CD4-positive, alpha-beta T cell treated with Interleukin-17A for 1 hour (primary cell): ENCODE data around the gene HSP90AA1.
"Not testable (repeated sequence)": the region's sequence is repeated elsewhere in the genome, so short reads cannot be mapped to it uniquely, and the experiment has no call there.

Source experiments
- DNase-seq: peaks from one replicate; pipeline ENCODE4 v3.0.0-alpha.2; 2020

Gene HSP90AA1

DNA sequence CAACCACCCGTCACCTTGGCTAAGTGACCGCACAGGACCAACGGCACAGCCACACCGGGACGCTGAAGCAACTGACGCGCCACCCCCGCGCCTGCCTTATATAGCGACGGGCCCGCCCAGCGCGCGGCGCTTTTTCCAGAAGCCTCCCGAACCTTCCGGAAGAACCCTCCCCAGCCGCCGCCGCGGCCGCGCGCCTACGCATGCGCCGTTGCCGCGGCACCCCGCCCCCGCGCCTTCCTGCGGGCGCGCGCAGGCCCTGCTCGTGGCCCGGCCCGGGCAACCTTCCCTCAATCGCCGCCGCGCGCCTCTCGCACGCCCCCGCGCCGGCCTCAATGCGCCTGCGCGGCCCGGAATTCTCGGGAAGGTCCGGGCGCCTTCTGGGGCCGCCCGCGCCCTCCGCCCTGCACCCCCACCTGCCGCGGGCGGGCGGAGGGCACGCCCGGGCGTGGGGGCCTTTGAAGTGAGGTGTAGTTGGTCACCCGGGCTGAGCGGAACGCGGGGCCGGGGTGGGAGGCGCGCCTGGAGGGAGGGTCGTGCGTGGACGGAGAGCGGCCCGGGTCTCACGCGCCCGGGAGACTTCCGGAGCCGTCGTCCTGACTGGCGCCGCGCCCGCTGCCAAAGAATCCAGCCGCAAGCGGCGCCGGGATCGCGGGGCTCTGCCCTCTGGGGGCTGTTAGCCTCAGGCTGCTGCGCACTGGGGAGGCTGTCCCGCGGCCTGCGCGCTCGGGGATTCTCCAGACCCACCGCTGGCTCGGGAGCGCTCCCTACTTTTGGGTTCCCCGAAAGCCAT, at the start of gene HSP90AA1:
Gene HSP90AA1 (minus strand): TSS at position 73 of the 790 bp plus-strand sequence. CDS start 666 bp downstream, outside the sequence.
- peak; percentile 97 for DNase-seq

DNA sequence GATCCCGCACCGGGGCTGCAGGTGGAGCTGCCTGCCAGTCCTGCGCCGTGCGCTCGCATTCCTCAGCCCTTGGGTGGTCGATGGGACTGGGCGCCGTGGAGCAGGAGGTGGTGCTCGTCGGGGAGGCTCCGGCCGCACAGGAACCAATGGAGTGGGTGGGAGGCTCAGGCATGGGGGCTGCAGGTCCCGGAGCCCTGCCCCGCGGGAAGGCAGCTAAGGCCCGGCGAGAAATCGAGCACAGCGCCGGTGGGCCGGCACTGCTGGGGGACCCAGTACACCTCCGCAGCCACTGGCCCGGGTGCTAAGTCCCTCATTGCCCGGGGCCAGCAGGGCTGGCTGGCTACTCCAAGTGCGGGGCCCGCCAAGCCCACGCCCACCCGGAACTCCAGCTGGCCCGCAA, 48.6 kb upstream of the HSP90AA1 start:
- not testable (repeated sequence) for DNase-seq

DNA sequence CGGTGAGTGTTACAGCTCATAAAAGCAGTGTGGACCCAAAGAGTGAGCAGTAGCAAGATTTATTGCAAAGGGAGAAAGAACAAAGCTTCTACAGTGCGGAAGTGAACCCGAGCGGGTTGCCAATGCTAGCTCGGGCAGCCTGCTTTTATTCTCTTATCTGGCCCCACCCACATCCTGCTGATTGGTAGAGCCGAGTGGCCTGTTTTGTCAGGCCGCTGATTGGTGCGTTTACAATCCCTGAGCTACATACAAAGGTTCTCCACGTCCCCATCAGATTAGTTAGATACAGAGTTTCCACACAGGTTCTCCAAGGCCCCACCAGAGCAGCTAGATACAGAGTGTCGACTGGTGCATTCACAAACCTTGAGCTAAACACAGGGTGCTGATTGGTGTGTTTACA, 47.9 kb upstream of the HSP90AA1 start:
- DNase-seq: not testable (repeated sequence)

DNA sequence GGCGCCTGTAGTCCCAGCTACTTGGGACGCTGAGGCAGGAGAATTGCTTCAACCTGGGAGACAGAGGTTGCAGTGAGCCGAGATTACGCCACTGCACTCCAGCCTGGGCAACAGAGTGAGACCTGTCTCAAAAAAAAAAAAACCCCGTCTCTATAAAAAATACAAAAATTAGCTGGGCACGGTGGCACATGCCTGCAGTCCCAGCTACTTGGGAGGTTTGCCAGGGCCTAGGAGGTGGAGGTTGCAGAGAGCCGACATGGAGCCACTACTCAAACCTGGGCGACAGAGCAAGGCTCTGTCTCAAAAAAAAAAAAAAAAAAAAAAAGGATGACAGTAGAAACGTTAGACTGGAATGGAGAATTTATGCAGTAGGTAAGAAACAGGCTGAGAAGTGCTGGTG, 47.2 kb upstream of the HSP90AA1 start:
- not testable (repeated sequence) for DNase-seq

DNA sequence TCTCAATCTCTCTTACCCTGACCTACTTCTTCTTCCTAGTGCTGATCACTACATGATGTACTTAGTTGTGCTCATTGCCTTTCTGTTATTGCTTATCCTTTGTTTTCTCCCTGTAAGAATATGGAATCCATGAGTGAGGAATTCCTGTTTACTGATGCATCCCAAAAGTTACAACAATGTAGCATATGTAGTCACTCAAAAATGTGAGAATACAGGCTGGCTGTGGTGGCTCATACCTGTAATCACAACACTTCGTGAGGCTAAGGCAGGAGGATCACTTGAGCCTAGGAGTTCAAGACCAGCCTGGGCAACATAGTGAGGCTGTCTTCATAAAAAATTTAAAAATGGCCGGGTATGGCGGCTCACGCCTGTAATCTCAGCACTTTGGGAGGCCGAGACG, 44.9 kb upstream of the HSP90AA1 start:
- no peak for DNase-seq

DNA sequence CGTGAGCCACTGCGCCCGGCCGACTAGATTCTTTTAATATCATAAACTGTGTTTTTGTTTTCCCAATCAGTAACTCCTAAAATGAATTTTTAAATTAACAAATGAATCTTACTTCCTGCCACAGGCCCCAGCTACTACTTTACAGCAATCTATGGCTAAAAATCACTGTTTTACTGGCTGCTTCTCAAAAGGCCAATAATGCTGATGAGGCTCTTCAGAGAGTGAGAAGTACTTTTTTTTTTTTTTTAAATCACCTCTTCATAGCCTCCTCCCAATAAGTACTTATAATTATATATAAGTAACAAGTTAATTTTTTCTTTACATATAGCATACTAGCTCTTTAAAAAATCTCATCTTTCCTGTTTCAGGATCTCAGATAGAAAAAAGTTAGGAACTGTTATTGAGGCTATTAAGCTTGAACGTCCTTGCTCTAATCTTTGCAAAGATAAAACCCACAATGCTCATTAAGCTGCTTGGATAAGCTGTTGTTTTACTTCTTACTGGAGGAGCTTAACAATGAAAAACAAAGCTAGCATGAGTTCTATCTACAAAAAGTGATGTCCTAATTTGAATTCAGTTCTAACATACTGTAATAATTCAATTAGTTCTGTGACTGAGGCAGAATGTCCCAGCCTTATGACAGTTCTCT, 40.1 kb upstream of the HSP90AA1 start:
- no peak for DNase-seq

DNA sequence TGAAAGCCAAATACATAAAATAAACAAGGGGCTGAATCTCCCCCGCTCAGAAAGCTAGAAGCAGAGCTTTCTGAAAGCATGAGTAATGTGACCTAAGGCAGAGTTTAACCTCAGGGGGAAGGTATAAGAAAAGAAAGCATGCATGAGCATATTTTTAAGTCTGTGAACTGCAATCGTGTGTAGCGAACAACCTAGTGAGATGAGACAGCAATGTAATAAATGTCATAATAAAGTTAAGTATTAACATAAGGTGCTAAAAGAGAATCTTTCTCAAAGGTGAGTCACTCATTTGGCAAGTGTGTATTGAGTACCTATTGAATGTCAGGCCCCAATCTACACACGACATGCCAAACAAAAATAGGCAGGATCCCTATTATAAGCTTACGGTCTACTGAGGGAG, 38.7 kb upstream of the HSP90AA1 start:
- no peak for DNase-seq

DNA sequence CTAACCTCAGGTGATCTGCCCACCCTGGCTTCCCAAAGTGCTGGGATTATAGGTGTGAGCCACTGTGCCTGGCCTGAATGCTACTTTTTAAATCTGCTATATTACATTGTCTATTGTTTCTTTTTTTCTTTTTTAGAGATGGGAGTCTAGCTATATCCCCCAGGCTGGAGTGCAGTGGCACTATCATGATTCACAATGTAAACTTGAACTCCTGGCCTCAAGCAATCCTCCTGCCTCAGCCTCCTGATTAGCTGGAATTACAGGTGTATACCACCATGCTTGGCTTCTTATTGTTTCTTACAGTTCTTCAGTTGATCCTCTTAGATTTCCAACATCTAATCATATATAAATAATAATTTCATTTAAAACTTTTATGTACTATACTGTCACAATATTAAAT, 37.6 kb upstream of the HSP90AA1 start:
- no peak for DNase-seq

DNA sequence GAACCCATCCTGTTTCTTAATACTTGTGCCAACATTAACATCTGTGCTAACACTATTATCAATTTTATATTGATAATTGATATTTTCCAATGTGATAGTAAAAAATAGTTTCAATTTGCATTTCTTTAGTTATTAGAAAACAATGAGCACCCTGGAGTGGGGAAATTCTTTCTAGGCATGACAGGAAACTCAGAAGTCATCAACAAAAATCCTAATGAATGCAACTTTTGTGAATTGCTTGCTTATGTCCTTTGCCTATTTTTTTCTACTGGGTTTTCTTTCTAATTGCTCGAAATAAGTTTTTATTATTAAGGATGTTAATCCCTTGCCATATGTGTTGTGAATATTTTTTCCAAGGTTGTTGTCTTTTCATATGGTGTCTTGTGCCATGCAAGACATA, 34.7 kb upstream of the HSP90AA1 start:
- no peak for DNase-seq

DNA sequence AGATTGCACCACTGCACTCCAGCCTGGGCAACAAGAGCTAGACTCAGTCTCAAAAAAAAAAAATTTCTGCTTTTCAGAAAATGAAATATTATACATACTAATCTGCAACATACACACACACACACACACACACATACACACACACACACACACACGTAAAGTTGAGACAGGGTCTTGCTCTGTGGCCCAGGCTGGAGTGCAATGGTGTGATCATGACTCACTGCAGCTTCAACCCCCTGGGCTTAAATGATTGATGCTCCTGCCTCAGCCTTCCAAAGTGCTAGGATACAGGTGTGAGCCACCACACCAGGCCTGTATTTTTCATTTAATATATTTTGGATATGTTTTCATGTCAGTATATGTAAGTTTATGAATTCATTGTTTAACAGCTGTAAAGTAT, 34.0 kb upstream of the HSP90AA1 start:
- no peak for DNase-seq

DNA sequence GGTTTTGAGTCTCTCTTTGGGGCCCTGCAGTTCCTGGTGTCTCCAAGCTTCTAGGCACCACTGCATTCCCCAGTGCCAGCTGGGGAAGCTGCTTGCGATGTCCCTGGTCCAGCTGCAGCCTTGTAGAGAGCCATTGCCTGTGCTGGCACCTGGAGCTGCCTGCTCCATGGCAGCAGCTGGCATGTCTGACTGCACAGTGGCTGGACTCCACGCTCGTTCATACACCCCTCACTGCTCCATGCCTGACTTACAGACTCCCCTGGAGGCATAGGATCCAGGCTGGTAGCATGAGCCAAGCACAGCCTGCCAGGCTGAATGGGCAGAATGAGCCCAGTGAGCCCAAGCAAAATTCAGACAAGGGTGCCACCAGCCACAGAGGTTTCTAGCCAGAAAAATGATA, 31.0 kb upstream of the HSP90AA1 start:
- DNase-seq: no peak

DNA sequence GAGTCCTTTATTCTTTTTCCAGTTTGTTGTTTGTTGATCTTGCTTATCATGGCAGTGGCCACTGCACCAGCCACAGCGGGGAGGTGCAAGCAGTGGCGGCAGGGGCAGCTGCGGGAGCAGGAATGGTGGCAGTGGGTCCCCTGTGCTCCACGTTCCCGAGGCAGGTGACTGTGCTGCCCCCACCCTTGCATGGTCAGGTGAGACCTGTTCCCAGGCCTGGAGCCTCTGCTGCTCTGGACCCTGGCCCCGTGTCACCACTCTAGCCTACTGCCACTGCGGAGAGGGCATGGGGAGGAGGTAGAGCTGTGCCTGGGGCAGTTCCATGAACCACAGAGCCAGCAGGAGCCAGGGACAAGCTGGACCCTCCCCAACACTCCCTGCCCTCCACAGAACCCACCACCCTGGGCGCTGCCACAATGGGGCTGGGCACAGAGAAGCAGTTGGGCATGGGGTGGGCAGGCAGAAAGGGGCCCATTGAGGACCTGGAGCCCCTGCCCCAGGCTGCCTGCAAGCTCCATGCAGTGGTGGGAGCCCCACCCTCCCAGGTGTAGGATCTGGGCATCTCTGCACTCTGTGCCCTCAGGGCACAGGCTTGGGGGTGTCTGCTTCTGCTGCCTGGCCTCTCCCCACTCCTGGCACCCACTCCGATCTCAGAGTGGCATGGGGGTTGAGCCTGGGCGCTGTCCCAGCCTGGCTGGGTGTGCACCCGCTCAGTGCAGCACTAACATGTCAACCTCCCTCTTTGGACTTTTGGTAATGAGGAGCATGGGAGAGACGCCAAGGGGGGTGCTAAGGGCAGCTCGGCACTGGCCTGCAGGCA, 29.7 kb upstream of the HSP90AA1 start:
- DNase-seq: no peak

DNA sequence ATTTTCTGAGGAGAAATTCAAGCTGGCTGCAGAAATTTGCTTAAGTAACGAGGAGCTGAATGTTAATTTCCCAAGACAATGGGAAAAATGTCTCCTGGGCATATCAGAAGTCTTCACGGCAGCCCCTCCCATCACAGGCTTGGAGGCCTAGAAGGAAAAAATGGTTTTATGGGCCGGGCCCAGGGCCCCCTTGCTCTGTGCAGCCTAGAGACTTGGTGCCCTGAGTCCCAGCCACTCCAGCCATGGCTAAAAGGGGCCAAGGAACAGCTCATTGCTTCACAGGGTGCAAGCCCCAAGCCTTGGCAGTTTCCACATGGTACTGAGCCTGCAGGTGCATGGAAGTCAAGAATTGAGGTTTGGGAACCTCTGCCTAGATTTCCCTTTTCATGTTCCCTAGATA, 24.3 kb upstream of the HSP90AA1 start:
- no peak for DNase-seq

DNA sequence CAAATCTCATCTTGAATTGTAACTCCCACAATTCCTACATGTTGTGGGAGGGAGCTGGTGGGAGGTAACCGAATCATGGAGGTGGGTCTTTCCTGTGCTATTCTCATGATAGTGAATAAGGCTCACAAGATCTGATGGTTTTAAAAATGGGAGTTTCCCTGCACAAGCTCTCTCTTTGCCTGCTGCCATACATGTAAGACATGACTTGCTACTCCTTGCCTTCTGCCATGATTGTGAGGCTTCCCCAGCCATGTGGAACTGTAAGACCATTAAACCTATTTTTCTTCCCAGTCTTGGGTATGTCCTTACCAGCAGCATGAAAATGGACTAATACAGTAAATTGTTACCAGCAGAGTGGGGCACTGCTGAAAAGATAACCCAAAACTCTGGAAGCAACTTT, 22.5 kb upstream of the HSP90AA1 start:
- not testable (repeated sequence) for DNase-seq

DNA sequence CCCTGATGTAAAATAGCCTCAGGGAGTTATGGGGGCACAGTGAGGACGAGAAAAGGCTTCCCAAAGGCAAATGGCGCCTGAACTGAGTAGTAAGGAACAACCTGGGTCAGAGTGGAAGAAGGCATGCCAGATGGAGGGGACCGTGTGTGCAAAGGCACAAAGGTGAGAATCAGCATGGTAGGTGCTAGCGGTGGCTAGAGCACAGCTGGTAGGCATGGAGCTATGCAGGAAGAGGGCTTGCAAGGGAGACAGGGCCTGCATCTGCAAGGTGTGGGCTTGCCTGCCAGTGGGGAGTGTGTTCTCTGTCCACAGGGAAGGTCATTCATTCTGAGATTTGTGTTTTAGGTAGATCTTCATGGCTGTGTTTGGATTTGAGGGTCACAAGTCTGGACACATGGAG, 18.5 kb upstream of the HSP90AA1 start:
- DNase-seq: no peak

DNA sequence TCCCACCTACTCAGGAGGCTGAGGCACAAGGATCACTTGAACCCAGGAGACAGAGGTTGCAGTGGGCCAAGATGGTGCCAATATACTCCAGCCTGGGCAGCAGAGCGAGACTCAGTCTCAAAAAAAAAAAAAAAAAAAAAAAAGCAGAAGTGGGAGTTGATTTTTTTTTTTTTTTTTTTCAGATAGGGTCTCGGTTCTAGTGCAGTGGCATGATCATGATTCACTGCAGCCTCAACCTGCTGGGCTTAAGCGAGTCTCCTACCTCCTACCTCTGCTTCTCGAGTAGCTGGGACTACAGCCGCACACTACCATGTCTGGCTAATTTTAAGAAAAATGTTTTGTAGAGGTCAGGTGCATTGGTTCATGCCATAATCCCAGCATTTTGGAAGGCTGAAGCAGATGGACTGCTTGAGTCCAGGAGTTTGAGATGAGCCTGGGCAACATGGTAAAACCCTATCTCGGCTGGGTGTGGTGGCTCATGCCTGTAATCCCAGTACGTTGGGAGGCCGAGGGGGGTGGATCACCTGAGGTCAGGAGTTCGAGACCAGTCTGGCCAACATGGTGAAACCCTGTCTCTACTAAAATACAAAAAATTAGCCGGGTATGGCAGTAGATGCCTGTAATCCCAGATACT, 16.3 kb upstream of the HSP90AA1 start:
- DNase-seq: no peak

DNA sequence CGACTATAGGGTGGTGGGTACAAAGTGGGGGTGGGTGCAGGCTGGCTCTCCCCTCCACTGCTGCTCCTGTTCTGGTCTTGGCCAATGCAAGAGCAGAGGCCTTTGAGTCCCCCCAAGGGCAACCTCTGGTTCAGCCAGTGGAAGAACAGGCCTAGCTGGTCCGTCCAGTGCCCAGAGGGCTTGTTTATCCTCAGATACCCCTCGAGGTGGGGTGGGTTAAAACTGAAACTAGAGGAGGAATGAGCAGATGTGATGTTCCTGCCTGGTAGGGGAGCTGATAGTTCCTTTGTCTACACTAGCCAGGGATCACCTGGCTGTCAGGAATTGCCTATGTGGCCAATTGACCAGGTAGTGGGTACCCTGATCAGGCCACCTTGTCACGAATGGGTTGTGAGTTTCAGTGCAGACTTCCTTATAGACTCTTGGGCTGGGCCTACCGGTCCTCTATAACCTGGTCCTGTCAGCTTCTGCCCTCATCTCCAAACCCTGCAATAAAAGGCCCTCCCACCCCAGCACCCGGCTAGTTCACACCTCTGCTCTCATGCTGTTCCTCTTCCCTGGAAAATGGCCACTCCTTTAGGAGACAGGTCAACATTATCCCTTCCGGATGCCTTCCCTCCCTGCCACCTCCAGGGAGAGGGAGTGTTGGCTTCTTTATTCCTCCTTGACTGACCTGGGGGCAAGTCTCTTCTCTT, 10.7 kb upstream of the HSP90AA1 start:
- no peak for DNase-seq

DNA sequence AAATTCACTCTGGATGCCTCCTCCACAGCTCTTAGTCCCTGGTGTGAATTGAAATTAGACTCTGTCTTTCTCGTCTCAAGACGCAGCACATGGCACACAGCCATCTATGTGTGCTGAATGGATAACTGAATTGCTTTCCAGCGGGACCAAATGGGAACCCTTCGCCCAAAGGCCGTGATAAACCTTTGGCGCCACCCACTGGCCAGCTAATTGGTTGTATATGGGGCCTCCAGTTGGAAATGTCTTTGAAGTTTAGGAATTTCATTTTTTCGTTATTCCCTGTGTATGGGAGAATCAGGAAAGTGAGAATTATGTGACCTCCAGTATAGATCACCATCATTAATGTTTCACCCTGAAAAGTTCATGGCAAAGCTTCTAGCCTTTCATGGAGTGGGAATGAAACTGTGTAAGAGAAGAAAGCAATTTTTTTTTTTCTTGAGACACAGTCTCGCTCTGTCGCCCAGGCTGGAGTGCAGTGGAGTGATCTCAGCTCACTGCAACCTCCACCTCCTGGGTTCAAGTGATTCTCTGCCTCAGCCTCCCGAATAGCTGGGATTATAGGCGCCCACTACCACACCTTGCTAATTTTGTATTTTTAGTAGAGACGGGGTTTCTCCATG, 9.8 kb upstream of the HSP90AA1 start:
- DNase-seq: peak; percentile 73

DNA sequence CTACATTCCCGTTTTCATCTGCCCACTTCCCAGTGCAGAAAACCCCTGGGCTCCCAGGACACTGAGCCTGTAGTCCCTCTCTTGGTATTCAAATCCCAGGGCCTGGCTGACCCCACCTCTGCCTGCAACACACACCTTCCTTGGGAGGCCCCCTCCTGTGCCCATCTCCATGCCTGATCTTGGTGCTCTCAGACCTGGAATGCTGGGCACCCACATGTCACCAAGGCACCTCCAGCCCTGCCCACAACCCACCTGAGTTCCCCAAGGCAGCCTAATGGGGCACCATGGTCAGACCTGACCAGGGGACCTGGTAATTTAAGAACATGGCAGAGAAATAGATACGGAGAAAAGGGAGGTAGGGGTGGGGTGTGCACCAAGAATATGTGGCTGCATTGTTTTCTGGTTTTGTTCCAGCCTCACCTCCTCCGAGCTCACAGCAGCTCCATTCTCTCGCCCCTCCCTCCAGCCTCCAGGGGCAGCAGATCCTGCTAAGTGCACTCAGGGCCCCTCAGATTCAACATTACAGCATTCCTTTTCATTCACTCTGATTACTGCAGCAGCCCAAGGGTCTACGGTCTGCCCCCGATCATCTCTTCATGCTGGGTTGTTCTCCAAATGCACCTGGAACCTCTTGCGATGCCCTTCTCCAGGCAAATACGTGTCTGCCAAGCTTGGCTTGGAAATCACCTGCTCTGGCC, 9.2 kb upstream of the HSP90AA1 start:
- no peak for DNase-seq

DNA sequence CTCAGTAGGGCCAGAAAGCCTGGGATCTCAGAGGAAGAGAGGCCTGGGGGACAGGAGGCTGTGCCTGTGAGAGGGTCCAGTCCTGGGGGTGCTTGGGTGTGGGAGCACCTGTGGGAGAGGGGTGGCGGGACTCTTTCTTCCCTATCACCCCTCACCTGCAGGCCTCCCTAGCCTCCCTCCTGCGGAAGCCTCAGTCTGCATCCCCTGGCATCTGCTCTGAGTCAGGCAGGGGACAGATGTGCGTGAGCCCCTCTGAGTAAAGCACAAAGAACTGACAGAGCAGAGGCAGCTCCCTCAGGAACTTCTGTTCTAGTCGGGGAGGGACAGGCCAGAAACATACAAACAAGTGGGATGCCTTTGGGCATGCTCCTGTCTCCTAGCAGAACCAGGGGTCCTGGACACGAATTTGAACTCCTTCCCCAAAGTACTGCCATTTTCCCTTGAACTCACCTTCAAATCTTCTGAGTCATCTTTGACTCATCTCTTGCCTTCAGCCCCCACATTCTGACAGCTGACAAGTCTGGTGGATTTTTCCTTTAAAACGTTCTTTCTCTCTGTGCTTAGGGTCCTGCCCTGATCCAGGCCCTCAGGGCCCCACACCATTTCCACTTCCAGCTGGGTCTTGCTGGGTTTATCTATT, 8.5 kb upstream of the HSP90AA1 start:
- DNase-seq: no peak

DNA sequence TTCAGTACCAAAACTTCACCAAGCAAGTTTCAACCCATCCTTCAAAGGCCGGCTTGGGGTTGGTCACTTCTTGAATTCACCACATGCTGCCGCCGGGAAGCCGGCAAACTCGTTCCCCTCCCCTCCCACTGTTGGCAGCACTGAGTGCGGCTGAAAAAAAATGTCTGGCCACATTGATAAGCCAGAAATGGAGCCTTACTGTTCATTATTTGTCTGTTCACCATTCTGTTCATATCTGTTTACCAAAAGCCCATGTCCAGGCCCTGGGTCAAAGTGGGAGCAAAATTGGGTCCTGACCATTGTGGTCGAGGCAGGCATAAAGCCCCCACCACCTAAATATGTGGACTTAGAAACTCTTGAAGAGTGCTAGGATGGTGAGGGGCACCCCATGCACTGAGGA, 7.3 kb upstream of the HSP90AA1 start:
- DNase-seq: no peak
